ENCODE measurements around the gene TIMM23.

The TIMM23 gene

DNA sequence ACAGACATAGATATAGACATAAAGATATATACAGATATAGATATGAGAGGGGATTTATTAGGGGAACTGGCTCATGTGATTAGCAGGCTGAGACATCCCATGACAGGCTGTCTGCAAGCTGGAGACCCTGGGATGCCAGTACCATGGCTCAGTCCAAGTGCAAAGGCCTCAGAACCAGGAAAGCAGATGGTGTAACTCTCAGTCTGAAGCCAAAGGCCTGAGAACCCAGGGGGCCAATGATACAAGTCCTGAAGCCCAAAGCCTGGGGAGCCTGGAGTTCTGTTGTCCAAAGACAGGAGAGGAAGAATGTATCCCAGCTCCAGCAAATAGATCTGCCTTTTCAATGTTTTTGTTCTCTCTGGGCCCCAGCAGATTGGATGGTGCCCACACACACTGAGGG, 52.7 kb downstream of the TIMM23 start:
- CTCF ChIA-PET, result interaction anchor here (0.9 to 6.2 kb wide), 2 partner anchors 8 to 790 kb away, joined by 3 to 57 read pairs; no protein-coding TSS in a partner anchor
- DNase-seq (ENCODE audit: low read depth, low spot score), result no peak
- no peak overlapping the region for H3K4me3 ChIP-seq (ENCODE audit: low read depth, low read length)
- POLR2A ChIA-PET, result no interaction called here
- TF ChIP-seq, protein P1, sequence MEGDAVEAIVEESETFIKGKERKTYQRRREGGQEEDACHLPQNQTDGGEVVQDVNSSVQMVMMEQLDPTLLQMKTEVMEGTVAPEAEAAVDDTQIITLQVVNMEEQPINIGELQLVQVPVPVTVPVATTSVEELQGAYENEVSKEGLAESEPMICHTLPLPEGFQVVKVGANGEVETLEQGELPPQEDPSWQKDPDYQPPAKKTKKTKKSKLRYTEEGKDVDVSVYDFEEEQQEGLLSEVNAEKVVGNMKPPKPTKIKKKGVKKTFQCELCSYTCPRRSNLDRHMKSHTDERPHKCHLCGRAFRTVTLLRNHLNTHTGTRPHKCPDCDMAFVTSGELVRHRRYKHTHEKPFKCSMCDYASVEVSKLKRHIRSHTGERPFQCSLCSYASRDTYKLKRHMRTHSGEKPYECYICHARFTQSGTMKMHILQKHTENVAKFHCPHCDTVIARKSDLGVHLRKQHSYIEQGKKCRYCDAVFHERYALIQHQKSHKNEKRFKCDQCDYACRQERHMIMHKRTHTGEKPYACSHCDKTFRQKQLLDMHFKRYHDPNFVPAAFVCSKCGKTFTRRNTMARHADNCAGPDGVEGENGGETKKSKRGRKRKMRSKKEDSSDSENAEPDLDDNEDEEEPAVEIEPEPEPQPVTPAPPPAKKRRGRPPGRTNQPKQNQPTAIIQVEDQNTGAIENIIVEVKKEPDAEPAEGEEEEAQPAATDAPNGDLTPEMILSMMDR (IDR thresholded peaks at IDR 0.05; ENCODE audit: insufficient read depth, low read length, missing control alignments), result no peak

DNA sequence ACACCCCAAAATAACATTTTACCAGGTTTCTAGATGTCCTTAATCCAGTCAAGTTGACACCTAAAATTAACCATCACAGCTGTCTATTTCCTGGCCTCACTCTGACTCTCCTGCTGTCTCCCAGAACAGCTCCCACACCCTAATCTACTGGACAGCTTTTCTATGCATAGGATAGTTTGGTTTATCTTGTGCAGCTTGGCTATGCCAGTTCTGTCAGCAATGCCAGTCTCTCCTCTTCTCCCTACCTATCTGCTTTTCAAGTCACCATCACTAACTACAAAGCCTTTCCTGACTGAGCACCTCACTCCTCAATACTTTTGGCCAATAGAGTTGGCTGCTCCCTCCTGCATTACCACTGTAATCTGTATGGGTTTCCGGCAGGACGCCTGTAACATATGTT, 53.1 kb downstream of the TIMM23 start:
- POLR2A ChIA-PET, result no interaction called here
- H3K4me3 ChIP-seq (ENCODE audit: low read depth, low read length), result no peak overlapping the region
- CTCF ChIA-PET, result interaction anchor here (6.2 kb wide), 1 partner anchor 9 kb away, joined by 57 read pairs; no protein-coding TSS in a partner anchor
- DNase-seq (ENCODE audit: low read depth, low spot score), result no peak
- TF ChIP-seq, protein P1 (IDR thresholded peaks at IDR 0.05; ENCODE audit: insufficient read depth, low read length, missing control alignments), result no peak

DNA sequence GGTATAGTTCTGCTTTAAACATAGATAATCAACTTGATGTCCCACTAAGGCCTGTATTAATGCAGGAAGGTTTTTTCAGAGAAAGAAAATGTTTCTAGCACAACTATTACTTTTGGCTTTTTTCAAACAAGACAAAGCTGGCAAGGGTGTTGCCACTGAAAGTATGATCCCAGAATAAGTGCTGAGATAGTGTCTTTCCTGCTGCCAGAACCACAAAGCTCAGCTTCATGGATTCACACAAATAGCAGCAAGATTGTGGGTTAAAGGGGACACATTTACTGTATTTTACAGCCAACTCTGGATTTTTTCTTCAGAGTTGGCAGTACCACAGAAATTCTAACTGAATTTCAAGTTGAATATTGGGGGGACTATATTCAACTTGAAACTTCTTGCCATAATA, 53.8 kb downstream of the TIMM23 start:
- TF ChIP-seq, protein P1 (IDR thresholded peaks at IDR 0.05; ENCODE audit: insufficient read depth, low read length, missing control alignments), result no peak
- H3K4me3 ChIP-seq (ENCODE audit: low read depth, low read length), result no peak overlapping the region
- CTCF ChIA-PET, result interaction anchor here (1.4 to 6.2 kb wide), 3 partner anchors 9 to 40 kb away, joined by 3 to 57 read pairs (median 37); no protein-coding TSS in a partner anchor
- DNase-seq (ENCODE audit: low read depth, low spot score), result no peak
- POLR2A ChIA-PET, result no interaction called here

DNA sequence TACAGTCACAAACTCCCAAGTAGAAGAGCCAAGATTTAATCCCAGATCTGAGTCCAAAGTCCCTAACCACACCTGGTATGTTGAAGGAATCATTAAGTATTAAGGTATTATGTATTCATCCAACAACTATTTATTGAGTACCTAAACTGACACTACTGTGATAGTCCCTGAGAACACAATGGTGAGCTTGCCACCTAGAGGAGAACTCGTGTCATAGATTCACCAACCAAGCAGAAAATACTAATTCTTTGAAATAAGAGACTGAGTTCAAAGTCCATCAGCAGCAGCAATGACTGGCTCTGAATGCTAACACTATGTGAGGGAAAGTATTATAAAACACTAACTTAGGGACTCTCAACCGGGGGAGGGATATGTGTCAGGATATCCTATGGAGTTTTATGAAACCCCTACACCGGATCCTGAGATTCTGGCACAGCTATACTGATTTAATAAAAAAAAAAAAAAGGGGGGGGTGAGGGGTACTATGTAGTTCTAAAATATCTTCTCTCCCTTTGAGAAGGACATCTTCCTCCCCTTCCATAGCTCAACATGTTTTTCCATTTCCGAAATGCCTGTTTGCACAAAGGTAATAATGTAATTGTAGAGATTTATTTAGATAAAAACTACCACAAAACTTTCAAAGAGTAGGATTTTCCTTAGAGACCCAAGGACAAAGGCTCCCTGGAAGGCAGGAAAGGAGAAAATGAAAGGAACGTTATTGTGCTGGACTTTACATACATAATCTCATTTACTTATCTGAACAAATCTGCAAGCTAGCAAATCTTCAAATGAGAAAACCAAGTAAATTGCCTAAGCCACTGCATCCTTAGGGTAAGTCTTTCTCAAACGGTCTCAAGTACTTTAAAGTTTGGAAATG, 56.5 kb downstream of the TIMM23 start:
- DNase-seq (ENCODE audit: low read depth, low spot score), result no peak
- TF ChIP-seq, protein P1 (IDR thresholded peaks at IDR 0.05; ENCODE audit: insufficient read depth, low read length, missing control alignments), result peak; percentile 56
- CTCF ChIA-PET, result interaction anchor here (0.9 to 6.2 kb wide), 8 partner anchors 8 to 795 kb away, joined by 3 to 57 read pairs (median 4); no protein-coding TSS in a partner anchor
- H3K4me3 ChIP-seq (ENCODE audit: low read depth, low read length), result peak overlapping the region; percentile 94
- POLR2A ChIA-PET, result interaction anchor here (0.6 to 1.4 kb wide), 2 partner anchors 8 to 39 kb away, joined by 4 to 6 read pairs; no protein-coding TSS in a partner anchor

DNA sequence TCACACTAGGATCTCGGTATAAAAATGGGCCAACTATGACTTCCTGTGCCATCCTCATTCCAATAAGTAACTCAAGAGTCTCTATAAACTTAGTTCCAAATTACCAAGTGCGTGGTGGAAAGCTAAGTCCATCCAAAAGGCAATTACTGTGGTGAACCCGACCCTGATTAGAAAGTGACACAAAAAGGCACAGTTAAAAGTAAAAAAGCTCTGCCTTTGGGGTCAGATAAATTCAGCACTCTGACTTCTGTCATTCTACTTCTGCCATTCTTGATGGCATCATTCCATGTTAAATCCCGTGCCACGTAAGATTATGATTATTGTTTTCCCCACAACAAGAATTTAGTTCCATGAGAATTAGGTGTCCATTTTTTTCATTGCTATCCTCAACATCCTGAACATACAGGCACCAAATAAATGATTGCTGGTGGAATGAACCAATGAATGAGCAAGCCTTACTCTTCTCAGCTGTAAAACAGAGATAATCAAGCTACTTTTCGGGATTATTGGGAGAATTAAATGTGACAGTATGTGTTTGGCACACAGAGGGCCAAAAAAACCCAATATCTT, 57.3 kb downstream of the TIMM23 start:
- CTCF ChIA-PET, result interaction anchor here (0.9 to 6.2 kb wide), 7 partner anchors 9 to 796 kb away, joined by 3 to 57 read pairs (median 4); no protein-coding TSS in a partner anchor
- peak overlapping the region; percentile 94 for H3K4me3 ChIP-seq (ENCODE audit: low read depth, low read length)
- no peak for DNase-seq (ENCODE audit: low read depth, low spot score)
- POLR2A ChIA-PET, result interaction anchor here (1.4 kb wide), 1 partner anchor 8 kb away, joined by 4 read pairs; no protein-coding TSS in a partner anchor
- TF ChIP-seq, protein P1 (IDR thresholded peaks at IDR 0.05; ENCODE audit: insufficient read depth, low read length, missing control alignments), result no peak
